Measurements from ENCODE around the gene NRN1. TPM values are rescaled to one million over a fixed set of nuclear protein-coding genes. Genes with fewer than 3 reads are reported as not detected.
A peak's percentile ranks its signal among the peaks of the same experiment; 100 is the strongest.
"Not testable (repeated sequence)": the region's sequence is repeated elsewhere in the genome, so short reads cannot be mapped to it uniquely, and the experiment has no call there.

NRN1 gene, protein sequence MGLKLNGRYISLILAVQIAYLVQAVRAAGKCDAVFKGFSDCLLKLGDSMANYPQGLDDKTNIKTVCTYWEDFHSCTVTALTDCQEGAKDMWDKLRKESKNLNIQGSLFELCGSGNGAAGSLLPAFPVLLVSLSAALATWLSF
- 40.7 and 41.2 TPM in 2 replicates for total RNA-seq (2014; rRNA removed)
- polyA plus RNA-seq (2012): 46.7 TPM

DNA sequence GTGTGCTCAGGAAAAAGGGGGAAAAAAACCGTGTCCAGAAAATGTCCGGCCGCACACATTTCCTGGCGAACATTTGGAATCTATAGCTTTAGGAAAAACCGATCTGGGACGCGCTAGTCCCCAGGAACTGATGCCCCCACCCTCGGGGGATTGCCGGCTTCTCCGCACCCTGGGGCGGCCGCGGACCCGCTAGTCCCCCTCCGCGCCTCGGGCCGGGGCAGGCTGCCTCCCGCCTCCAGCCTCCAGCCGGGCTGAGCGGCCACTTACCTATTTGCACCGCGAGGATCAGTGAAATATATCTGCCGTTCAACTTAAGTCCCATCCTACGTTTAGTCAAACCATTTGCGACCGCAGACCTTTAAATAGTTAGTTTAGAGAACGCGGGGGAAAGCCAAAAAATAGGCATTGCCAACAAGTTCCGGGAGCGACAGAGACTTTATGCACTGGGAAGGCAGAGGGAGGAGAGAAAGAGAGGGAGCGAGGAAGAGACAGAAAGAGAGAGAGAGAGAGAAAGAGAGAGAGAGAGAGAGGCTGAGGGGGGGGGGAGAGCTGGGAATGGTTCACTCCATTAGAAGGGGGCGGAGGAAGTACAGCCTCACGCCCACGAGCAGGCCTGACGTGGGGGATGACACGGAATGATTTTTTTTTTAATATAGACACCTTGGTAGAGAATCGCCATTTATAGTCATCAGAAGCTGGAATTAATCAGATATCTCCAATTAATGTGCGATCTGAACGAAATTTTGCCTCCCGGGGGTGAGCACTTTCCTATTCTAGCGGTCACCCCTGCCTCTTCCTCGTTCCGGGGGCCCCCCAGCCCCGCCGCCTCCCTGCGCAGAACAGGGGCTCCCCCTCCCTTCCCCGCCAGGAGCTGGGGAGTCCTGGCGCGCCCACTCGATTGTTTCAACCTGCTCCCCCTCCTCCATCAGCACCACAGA lies at the start of gene NRN1:
Gene NRN1 (minus strand): TSS at position 498 of the 938 bp plus-strand sequence. CDS start 176 bp downstream, at position 322.
- DNase-seq (ENCODE audit: low read depth): peak; percentile 64

DNA sequence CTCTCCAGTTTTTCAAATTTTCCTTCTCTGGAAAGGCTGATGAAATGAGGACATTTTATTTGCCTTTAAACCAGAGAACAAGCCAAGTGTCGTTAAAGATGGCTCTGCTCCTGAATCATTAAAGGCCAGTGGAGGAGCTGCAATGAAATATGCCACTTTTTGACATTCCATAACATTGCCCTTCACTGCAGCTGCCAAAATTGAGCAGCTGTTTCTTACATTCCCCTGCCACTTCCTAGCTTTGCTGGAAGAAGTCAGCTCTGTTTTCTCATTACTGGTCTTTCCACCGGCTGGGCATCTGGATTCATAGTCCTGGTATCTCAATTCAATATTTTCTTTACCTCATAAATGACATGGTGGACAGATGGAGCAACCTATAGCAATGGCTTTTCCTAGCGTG lies 45.5 kb upstream of the NRN1 start:
- DNase-seq (ENCODE audit: low read depth): peak; percentile 34

DNA sequence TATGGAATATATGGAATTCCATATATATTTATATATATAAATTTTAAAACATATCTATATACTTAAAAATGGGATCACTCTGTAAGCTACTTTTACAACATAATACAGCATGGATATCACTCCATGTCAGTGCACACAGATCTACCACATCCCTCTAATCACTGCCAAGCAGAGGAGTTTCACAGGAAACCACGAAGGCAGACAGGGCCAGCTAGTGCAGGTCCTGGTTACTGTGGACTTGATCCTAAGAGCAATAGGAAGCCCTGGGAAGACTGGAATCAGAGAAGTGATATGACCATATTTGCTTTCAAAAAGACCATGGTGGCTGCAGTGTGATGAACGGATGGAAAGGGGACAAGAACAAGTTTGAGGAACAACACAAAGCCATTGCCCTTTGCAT lies 40.0 kb upstream of the NRN1 start:
- DNase-seq (ENCODE audit: low read depth): no peak

DNA sequence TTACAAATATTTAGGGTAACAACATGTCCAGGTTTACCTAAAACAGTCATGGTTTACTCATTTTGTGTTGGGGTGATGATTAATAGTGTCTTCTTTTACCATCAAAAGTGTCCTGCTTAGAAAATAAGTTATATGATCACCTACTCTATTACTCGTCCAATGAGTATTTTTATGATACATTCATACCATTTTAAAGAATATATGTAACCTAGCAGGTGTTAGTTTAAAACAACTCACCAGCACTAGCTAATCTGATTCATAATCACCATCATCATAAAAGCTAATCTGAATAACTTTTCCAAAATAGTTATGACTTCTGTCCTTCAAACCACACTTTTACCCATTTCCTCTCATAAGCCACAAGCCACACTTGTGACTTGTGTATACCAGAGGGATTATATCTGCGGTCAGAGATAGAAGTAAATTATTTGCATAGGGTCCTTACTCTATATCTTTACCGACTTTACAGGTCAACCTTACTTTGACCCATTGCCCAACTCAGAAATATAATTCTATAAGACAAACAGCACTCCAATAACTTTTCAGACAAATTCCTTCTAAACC lies 33.3 kb upstream of the NRN1 start:
- no peak for DNase-seq (ENCODE audit: low read depth)

DNA sequence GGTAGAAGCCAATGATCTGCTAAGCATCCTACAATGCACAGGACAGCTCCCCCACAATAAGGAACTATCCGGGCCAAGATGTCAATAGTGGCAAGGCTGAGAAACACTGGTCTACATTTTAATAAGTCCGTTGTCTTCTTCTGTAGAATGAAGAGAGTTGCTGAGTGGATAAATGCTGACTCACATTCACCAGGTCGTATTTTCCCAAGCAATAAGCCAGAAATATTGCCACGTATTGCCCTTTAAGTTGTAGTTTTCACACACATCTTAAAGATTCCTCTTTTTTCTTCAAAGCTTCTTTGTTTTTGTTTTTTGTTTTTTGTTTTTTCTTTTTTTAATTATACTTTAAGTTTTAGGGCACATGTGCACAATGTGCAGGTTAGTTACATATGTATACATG lies 30.5 kb upstream of the NRN1 start:
- no peak for DNase-seq (ENCODE audit: low read depth)

DNA sequence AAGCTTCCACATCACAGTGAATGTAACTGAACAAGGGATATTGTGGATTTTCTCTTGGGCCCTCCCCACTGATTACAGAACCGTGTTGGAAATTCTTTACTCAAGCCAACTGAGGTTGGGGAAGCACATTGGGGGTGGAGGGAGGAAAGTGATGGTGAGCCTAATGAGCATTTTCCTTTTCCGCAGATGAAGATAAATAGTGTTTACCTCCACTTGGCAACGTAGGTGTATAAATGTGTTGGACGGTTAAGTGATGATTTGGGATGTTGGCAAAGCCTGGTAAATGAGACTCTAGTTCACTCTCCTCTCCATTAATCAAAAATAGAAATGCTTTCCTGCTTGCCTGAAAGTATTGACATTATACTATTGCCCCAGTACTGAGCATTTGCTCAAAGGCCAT lies 27.1 kb upstream of the NRN1 start:
- no peak for DNase-seq (ENCODE audit: low read depth)

DNA sequence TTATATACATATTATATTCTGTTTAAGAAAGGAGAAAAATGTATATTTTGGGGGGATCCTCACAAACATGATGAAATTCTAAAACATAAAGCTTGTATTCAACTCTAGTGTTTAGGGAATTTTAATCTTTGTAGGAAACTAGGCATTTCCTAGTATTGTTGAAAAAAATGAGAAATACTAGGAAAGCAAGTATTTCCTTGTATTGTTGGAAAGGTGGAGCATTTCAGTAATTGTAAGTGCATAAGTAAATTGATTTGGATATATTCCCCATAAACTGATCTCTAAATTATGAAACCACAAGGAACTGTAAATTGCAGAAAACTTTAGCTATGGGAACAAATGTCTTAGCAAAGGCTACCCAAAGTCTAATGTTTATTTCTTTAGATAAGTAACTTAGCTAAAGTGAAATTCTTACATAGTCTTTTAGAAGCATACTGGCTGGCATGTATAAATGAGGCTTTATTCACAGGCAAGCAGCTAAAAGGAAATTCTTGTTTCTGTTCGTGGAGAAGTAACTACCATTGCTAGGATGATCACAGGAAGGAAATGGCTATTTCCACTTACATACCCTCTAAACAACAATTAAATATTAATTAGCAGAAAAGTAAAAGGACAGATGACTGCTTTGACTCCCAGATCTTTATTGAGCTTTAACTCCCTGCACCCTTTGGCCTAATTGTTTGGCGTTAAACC lies 19.9 kb upstream of the NRN1 start:
- DNase-seq (ENCODE audit: low read depth): no peak

DNA sequence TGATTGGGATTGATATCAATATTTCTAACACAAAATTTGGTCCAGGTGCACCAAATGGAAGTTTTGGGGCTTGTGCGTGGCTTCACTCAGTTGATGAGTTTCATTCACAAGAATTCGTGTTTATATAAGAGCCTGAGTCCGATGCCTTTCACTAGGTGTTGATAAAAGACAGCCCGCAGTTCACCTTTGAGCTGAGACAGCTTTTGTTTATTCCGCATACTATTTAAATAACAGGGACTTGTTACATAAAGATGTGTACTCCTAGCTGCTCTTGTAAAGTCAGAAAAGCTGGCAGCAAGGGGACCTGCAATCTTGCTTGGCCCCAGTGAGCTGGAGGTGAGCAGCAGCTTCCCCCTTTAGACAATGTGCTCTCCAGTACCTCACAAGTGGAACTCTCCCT lies 19.0 kb upstream of the NRN1 start:
- DNase-seq (ENCODE audit: low read depth): no peak

DNA sequence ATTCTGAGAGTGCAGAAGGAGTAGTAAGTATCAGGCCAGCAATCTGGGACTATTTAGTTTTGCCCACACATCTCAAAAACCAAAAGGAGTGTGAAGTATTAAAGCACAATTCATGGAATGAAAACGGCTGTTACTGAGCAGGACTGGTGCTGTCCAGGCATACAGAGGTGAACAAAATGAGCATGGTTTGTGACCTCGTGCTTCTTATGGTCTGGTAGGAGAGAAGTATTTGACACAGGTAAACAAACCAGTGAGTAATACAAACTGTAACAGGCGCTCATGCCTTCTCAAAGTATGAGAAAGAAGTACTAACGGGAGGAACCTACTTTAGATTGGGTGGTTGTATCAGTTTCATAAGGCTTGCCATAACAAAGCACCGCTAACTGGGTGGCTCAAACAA lies 17.5 kb upstream of the NRN1 start:
- DNase-seq (ENCODE audit: low read depth): no peak

DNA sequence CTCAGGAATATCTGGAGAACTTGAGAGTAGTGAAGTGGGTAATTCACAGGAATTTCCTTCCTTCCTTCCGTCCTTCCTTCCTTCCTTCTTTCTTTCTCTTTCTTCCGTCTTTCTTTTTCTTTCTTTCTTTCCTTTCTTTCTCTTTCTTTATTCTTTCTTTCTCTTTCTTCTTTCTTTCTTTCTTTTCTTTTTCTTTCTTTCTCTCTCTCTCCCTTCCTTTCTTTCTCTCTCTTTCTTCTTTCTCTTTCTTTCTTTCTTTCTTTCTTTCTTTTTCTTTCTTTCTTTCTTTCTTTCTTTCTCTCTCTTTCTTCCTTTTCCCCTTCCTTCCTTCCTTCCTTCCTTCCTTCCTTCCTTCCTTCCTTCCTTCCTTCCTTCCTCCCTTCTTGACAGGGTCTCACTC lies 16.1 kb upstream of the NRN1 start:
- not testable (repeated sequence) for DNase-seq (ENCODE audit: low read depth)

DNA sequence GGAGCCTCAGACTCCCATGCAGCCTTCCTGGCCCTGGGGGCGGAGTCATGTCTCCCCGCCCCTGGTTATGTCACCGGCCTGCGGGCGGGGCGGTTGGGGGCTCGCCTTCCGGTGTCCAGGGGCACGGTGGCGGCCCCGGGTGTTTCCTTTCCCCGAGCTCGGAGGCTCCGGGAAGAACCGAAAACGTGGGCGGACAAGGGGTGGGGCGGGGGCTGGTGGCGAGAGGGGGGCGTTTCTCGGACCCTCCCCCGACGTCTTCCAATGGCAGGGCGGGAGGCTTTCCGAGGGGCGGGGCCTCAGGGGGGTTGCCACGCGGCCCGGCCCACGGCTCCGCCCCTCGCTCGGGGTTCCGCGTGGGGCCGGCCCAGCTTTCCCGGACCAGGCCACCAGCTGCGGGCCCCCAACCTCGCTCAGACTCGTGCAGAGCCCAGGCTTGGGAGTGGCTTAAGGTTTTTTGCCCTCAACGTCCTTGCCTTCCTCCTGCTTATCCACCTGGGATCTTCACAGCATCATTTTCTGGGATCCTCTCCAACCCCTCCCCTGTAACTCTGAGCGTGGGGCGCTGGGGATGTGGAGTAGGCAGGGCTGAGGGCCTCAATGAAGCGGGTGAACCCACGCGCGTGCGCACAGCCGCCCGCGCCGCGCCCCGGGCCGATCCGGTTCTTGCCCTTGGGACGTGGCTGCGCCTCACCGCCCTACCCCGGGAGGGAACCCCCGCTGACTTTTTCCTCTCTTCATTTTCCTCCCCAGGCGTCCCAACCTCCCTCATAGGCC lies 2.1 kb upstream of the NRN1 start:
- peak; percentile 84 for DNase-seq (ENCODE audit: low read depth)

DNA sequence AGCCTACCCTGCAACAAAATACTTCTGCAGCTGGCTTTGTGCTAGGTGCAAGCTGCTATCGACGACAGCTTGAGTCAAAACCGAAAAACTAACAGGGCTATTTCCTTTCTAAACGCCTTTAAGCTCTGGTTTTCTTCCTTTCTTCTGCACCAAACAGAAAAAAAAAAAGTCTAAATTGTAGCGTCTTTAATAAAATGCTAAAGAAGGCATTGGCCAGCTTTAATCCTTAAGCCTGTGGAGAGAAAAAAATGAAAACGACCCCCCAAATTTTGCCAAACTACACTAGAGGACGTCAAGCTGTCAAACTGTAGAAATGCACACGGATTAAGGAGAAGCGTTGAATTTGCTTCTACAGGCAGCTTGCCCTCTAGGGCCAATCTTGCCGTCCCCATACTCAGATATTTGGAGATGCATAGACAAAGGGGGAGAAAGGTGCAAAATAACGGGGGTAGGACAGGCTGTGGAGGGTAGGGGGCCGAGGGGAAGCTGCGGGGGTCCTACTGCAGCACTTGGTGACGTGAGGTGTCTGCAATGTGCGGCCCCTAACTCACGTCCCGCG lies 1.4 kb upstream of the NRN1 start:
- peak; percentile 11 for DNase-seq (ENCODE audit: low read depth)

DNA sequence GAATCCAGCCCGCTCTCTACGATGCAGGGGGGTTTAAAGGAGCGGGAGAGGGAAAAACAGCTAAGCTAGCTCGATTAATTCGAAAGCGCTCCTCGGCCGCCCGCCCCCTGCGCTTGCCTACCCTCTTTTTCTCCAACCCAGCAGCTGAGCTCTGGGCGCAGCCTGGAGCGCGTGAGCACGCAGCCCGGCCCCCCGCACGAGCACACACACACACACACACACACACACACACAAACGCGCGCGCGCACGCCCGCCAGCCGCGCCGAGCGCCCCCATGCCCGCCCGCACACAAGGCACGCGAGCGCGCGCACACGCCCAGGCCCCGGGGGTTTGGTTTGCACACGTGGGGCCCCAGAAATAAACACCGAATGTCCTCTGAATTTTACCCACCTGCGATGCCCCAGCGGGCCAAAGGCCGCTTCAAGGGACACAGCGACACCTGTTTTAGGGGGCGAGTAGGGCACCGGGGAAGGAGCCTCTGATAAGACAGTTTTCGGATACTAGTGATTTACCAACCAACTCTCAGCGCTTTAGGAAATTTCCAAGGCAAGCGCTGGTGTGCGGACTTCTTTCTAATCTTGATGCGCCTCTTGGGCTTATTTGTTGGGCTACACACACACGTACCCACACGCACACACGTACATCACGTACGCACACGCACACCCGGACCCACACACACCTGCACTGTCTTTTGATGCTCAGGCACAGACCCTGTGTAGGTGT lies 802 bp upstream of the NRN1 start:
- peak; percentile 56 for DNase-seq (ENCODE audit: low read depth)

DNA sequence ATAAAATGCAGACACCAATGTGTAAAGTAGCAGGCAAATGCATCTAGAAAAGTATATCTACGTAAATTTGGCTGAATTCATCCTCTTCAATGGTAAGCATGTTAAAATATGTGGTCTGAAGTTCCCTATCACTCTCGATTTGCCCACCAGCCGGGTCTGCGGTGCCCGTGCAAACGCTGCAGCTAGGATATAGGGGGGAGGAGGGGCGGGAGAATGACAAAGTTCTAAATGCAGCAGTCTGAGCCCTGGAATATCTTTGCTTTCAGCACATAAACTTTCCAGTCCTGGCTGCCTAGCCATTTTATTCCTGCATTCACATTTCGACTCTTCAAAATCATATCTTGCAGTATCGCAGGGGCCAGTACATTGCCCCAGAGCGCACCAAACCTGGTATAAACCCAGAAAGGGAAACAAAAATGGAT lies 708 bp downstream of the NRN1 start:
- no peak for DNase-seq (ENCODE audit: low read depth)

DNA sequence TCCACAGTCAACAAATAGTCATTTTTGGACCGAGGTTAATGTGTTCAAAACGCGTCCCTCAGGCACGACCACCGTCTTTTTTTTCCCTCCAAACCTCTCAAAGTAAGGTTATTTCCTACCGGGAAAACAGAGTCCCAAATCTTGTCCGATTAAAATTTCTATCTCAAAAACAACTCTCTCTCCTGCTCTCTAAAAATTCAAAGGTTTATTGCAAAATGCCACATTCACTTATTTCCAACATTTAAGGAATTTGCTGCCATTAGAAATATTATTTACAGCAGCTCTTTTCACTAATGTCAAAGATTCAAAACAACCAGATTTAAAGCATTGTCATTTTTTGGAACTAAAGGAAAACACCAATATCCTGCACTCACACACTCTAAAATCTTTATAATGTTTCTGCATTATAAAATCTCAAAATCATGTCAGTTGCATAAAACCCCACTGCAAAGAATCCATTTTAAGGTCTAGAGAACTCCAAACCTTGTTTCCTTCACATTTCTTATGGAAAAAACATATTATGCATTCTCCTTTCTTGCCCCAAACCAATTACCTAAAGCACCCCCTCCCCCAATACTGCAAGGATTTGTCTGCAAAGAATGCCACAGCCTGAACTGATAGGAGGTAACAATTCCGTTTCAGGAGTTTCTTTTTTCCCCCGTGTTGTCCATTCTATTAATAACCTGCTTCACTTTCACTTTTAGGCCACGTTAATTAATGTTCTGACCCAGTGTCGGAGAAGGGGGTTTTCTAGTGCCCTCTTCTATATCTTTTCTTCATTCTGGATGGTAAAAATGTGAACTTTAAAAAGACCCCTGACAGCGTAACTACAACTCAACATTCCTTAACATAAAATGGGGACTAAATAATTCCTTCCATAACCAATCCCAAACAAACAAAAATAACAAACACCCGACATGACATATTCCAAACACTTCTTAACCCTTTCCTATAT lies 1.4 kb downstream of the NRN1 start:
- DNase-seq (ENCODE audit: low read depth): peak; percentile 10

DNA sequence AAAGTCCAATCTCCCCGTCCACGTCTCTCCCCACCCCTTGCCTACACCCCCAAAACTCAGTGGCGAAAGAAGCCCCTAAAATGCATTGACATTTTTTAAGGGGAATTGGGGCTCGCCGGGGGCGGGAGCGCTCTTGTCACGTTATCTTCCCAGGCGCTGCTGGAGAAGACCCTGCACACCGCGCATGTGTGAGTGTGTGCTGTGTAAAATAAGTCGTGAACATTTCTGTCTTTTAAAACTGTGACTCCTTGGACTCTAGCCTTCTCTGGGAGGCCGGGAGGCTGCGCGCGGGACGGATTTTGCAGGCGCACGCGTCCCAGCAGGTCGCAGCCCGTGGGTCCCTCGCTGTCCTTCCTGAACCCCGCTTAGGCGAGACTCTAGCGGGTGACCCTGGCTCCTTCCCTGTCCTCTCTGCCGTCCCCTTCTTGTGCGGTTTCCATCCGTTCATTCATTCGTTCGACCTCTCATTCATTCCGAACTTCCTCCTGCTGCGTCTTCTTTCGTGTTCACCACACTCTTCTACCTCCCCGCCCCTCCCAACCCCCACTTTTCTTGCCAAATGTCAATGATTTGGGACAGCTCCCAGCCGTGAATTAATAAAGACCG lies 2.2 kb downstream of the NRN1 start:
- peak; percentile 43 for DNase-seq (ENCODE audit: low read depth)

DNA sequence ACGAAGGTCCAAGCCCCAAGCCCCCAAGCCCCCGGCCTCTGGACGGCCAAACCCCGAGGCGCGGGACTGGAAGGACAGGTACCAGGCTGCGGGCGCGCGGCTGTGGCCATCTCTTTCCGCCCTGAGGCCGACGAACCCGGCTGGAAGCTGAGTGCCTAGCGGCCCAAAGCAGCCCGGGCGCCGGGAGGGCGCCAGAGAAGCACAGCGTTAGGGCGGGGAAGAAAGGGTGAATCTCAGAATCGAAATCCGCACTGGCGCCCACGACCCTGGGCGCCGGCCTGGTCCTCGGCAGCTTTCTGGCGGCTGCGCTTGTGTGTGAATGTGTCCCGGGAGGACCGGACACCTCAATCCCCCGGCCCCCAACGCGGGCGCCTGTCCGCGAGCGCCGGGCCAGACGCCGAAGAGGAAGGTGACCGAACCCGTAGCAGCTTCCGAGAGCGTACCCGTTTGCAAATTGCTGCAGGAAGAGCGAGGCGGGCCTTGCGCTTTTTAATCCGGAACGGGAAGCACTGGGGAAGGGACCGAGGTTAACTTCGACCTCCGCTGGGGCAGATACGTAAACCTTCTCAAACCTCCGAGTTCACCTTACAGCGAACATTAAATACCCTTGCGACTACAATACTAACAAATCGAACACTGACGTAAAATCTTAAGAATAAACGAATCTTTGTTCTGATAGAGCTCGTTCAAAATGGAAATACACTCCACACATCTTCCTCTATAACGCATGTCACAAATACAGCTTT lies 2.9 kb downstream of the NRN1 start:
- peak; percentile 64 for DNase-seq (ENCODE audit: low read depth)

All from LHCN-M2 (cell line).